H9 (cell line): ENCODE measurements around the gene TM9SF4. TPM values are rescaled to one million over a fixed set of nuclear protein-coding genes. Genes with fewer than 3 reads are reported as not detected.

Experiments
- DNase-seq: peaks from one replicate; pipeline ENCODE4 v3.0.0-alpha.2; 2017
- H2AFZ ChIP-seq: one replicate; pipeline ENCODE4 v1.6.1; 2013; ENCODE audit warnings: mild to moderate bottlenecking, low read length, control low read depth, moderate library complexity
- H2AK5ac ChIP-seq: 2 replicates; pipeline ENCODE4 v1.6.1; 2013; ENCODE audit warnings: low read length, control low read depth, mixed read lengths; ENCODE audit not compliant: insufficient read length
- H2BK120ac ChIP-seq: one replicate; pipeline ENCODE4 v1.6.1; 2013; ENCODE audit warnings: low read depth, mild to moderate bottlenecking, low read length, control low read depth, inconsistent platforms; ENCODE audit not compliant: poor library complexity, severe bottlenecking
- H2BK12ac ChIP-seq: 2 replicates; pipeline ENCODE4 v1.6.1; 2013; ENCODE audit warnings: low read length, control low read depth, mixed read lengths, low read depth; ENCODE audit not compliant: insufficient read length
- H2BK15ac ChIP-seq: 2 replicates; pipeline ENCODE4 v1.6.1; 2013; ENCODE audit warnings: low read depth, low read length, control low read depth
- H2BK20ac ChIP-seq: one replicate; pipeline ENCODE4 v1.6.1; 2013; ENCODE audit warnings: low read depth, mild to moderate bottlenecking, low read length, control low read depth, inconsistent platforms; ENCODE audit not compliant: poor library complexity, severe bottlenecking
- H2BK5ac ChIP-seq: 2 replicates; pipeline ENCODE4 v1.6.1; 2013; ENCODE audit warnings: low read length, control low read depth, mixed read lengths; ENCODE audit not compliant: insufficient read length
- H3K14ac ChIP-seq: 2 replicates; pipeline ENCODE4 v1.6.1; 2013; ENCODE audit warnings: low read length, control low read depth; ENCODE audit not compliant: insufficient read depth
- H3K18ac ChIP-seq: 2 replicates; pipeline ENCODE4 v1.6.1; 2013; ENCODE audit warnings: low read depth, mild to moderate bottlenecking, mixed read lengths, low read length, control low read depth; ENCODE audit not compliant: insufficient read length
- H3K23ac ChIP-seq: 2 replicates; pipeline ENCODE4 v1.6.1; 2013; ENCODE audit warnings: low read length, control low read depth, mixed read lengths, low read depth; ENCODE audit not compliant: insufficient read length
- H3K23me2 ChIP-seq: 2 replicates; pipeline ENCODE4 v1.6.1; 2013; ENCODE audit warnings: low read depth, mild to moderate bottlenecking, mixed read lengths, low read length, control low read depth; ENCODE audit not compliant: insufficient read length, poor library complexity, severe bottlenecking
- H3K27ac ChIP-seq: 2 replicates; pipeline ENCODE4 v1.5.1; 2013; ENCODE audit warnings: low read length, control low read depth, mixed read lengths, low read depth; ENCODE audit not compliant: insufficient read length
- H3K27me3 ChIP-seq: 2 replicates; pipeline ENCODE4 v1.6.1; 2013; ENCODE audit warnings: low read length, control low read depth, inconsistent platforms; ENCODE audit not compliant: insufficient read depth
- H3K4ac ChIP-seq: 2 replicates; pipeline ENCODE4 v1.6.1; 2013; ENCODE audit warnings: low read depth, mild to moderate bottlenecking, control low read depth, inconsistent platforms, low read length, moderate library complexity
- H3K4me1 ChIP-seq: 2 replicates; pipeline ENCODE4 v1.6.1; 2013; ENCODE audit warnings: low read length, control low read depth, inconsistent platforms; ENCODE audit not compliant: insufficient read depth
- H3K4me2 ChIP-seq: 2 replicates; pipeline ENCODE4 v1.6.1; 2013; ENCODE audit warnings: low read length, control low read depth, mixed read lengths; ENCODE audit not compliant: insufficient read length, insufficient read depth
- H3K56ac ChIP-seq: 2 replicates; pipeline ENCODE4 v1.6.1; 2013; ENCODE audit warnings: low read depth, mild to moderate bottlenecking, mixed read lengths, low read length, control low read depth; ENCODE audit not compliant: insufficient read length
- H3K79me1 ChIP-seq: 2 replicates; pipeline ENCODE4 v1.6.1; 2013; ENCODE audit warnings: low read depth, mild to moderate bottlenecking, moderate library complexity, low read length, control low read depth, inconsistent platforms; ENCODE audit not compliant: insufficient read depth, poor library complexity, severe bottlenecking
- H3K79me2 ChIP-seq: 2 replicates; pipeline ENCODE4 v1.6.1; 2013; ENCODE audit warnings: low read length, control low read depth, inconsistent platforms; ENCODE audit not compliant: insufficient read depth
- H3K9ac ChIP-seq: 2 replicates; pipeline ENCODE4 v1.6.1; 2013; ENCODE audit warnings: low read length, control low read depth, mixed read lengths; ENCODE audit not compliant: insufficient read length; ENCODE audit errors: extremely low read depth
- H3K9me3 ChIP-seq: one replicate; pipeline ENCODE4 v1.6.1; 2013; ENCODE audit warnings: low read depth, low read length, inconsistent platforms; ENCODE audit not compliant: control insufficient read depth
- H3T11ph ChIP-seq: one replicate; pipeline ENCODE4 v1.6.1; 2013; ENCODE audit warnings: mild to moderate bottlenecking, low read length, control low read depth, inconsistent platforms
- H4K20me1 ChIP-seq: one replicate; pipeline ENCODE4 v1.6.1; 2013; ENCODE audit not compliant: control insufficient read depth, insufficient read length, insufficient read depth
- H4K5ac ChIP-seq: 2 replicates; pipeline ENCODE4 v1.6.1; 2013; ENCODE audit warnings: low read depth, mild to moderate bottlenecking, mixed read lengths, low read length, control low read depth; ENCODE audit not compliant: insufficient read length
- H4K8ac ChIP-seq: replicated peaks from 2 replicates; pipeline ENCODE4 v1.6.1; 2013; ENCODE audit warnings: low read length, control low read depth, mixed read lengths, low read depth; ENCODE audit not compliant: insufficient read length
- H4K91ac ChIP-seq: 2 replicates; pipeline ENCODE4 v1.6.1; 2013; ENCODE audit warnings: low read depth, mild to moderate bottlenecking, moderate library complexity, mixed read lengths, low read length, control low read depth; ENCODE audit not compliant: insufficient read length
- H3K27ac Mint-ChIP-seq, 3 experiments: 2 replicates in 2 of 3; 3 replicates in 1 of 3; pipeline ENCODE4 v1.8.0; 2020 to 2021; ENCODE audit warnings: mixed read lengths in 3 of 3, mild to moderate bottlenecking in 1 of 3, moderate library complexity in 1 of 3
- H3K27me3 Mint-ChIP-seq: 2 replicates; pipeline ENCODE4 v1.8.0; 2021; ENCODE audit warnings: low read depth, mild to moderate bottlenecking, moderate library complexity, mixed read lengths
- H3K36me3 Mint-ChIP-seq, 3 experiments: 2 replicates in 2 of 3; 3 replicates in 1 of 3; pipeline ENCODE4 v1.8.0; 2020 to 2021; ENCODE audit warnings: low read depth in 3 of 3, mixed read lengths in 3 of 3; ENCODE audit not compliant: insufficient read depth in 1 of 3
- H3K4me1 Mint-ChIP-seq, 2 experiments: 2 replicates each; pipeline ENCODE4 v1.8.0; 2020; ENCODE audit warnings: mixed read lengths in 2 of 2
- H3K4me3 Mint-ChIP-seq, 2 experiments: 2 replicates in 1 of 2; 3 replicates in 1 of 2; pipeline ENCODE4 v1.8.0; 2020 to 2021; ENCODE audit warnings: mild to moderate bottlenecking in 2 of 2, mixed read lengths in 2 of 2, moderate library complexity in 1 of 2
- H3K9me3 Mint-ChIP-seq, 2 experiments: 2 replicates in 1 of 2; 3 replicates in 1 of 2; pipeline ENCODE4 v1.8.0; 2020; ENCODE audit warnings: mild to moderate bottlenecking in 2 of 2, mixed read lengths in 2 of 2, moderate library complexity in 1 of 2
- CTCF ChIP-seq: fragments of 200-600 bp; sonication (generic); conservative IDR thresholded peaks from 3 replicates; pipeline ENCODE4 v1.8.0; 2021; ENCODE audit warnings: antibody characterized with exemption, mild to moderate bottlenecking
- WGBS: extraction: QIAGEN DNeasy Blood & Tissue Kit; methylation state at CpG from one replicate; pipeline ENCODE4 v1.1.7; 2013; ENCODE audit warnings: missing lambda C conversion rate, low lambda C conversion rate, mixed read lengths; ENCODE audit not compliant: insufficient read length; ENCODE audit errors: extremely low coverage; 5-methylcytosine and 5-hydroxymethylcytosine counted together
- total RNA-seq: library from RNA; stranded (reverse); gene quantifications from 2 replicates; pipeline ENCODE4 v1.2.1, GENCODE V29; 2021

The TM9SF4 gene
- total RNA-seq, 1 experiment from 2014 or later: 62.3 TPM

- Histone ChIP-seq H3K9ac (no peak overlapping the region), H3K27me3 (no peaks in the 10 kb centered on the region), H2BK15ac (no peak overlapping the region), H4K8ac (no peak overlapping the region), H3K23me2 (no peaks in the 10 kb centered on the region), H3K79me1 (no peaks in the 10 kb centered on the region), H3K56ac (no peak overlapping the region), H2BK12ac (no peak overlapping the region), H4K91ac (no peak overlapping the region), H3K4me1 (no peaks in the 10 kb centered on the region), H4K20me1 (no peaks in the 10 kb centered on the region), H3K27ac (no peak overlapping the region), H3T11ph (no peak overlapping the region), H2BK5ac (no peak overlapping the region), H3K4me2 (no peak overlapping the region), H2AFZ (no peak overlapping the region), H3K4ac (no peak overlapping the region), H3K23ac (no peak overlapping the region), H2BK120ac (no peak overlapping the region), H3K18ac (no peak overlapping the region), H2AK5ac (no peak overlapping the region), H3K14ac (no peak overlapping the region), H2BK20ac (no peak overlapping the region), H3K79me2 (no peaks in the 10 kb centered on the region), H3K9me3 (no peaks in the 10 kb centered on the region), H4K5ac (no peak overlapping the region)
- no peak overlapping the region for H3K4me3 Mint-ChIP-seq
- DNase-seq: no peak
- H3K27ac Mint-ChIP-seq: peak overlapping the region in 1 of 3 experiments; percentile 61; a peak in 2 of 7 replicates
- H3K4me1 Mint-ChIP-seq: peaks cover 0 to 4% of the 10 kb centered on the region in 2 experiments; a peak in 1 of 4 replicates
- H3K36me3 Mint-ChIP-seq: peaks cover 29 to 91% (median 73%) of the 10 kb centered on the region in 3 experiments
- TF ChIP-seq CTCF: no peak
- no CpG with 5 or more reads among the region's 10 CpGs for WGBS
- H3K27me3 Mint-ChIP-seq: no peaks in the 10 kb centered on the region
- no peaks in the 10 kb centered on the region for H3K9me3 Mint-ChIP-seq
Measured at GRCh38 chr20:32150291-32150848, 40.9 kb downstream of the TM9SF4 start.
